Testis (tissue), 3 donors: Measurements from ENCODE around the gene DCHS1. TPM values are rescaled to one million over a fixed set of nuclear protein-coding genes. Genes with fewer than 3 reads are reported as not detected.
A peak's percentile ranks its signal among the peaks of the same experiment; 100 is the strongest.

Experiments used
- DNase-seq: peaks from one replicate; pipeline ENCODE4 v3.0.0-alpha.2; 2019
- H3K27ac ChIP-seq, 2 donors: fragments of 200-600 bp; sonication (generic); one replicate each; pipeline ENCODE4 v1.5.1; 2019
- H3K27me3 ChIP-seq: fragments of 200-600 bp; sonication (generic); one replicate; pipeline ENCODE4 v1.5.1; 2019
- H3K36me3 ChIP-seq: fragments of 200-600 bp; sonication (generic); one replicate; pipeline ENCODE4 v1.5.1; 2017; ENCODE audit warnings: low read depth; ENCODE audit errors: missing control alignments
- H3K4me1 ChIP-seq: fragments of 200-600 bp; sonication (generic); one replicate; pipeline ENCODE4 v1.5.1; 2019
- H3K4me3 ChIP-seq, 2 donors: fragments of 200-600 bp; sonication (generic); one replicate each; pipeline ENCODE4 v1.5.1; 2017 to 2019
- H3K9me3 ChIP-seq: fragments of 200-600 bp; sonication (generic); one replicate; pipeline ENCODE4 v1.5.1; 2017
- CTCF ChIP-seq, 3 experiments: fragments of 450-650 bp in 2 of 3; fragments of 200-600 bp in 1 of 3; sonication (generic) in 1 of 3; IDR thresholded peaks; one replicate each; pipeline ENCODE4 v1.5.1; 2016 to 2019; ENCODE audit warnings: antibody characterized with exemption in 3 of 3, mild to moderate bottlenecking in 2 of 3, moderate library complexity in 1 of 3
- POLR2A ChIP-seq: fragments of 450-650 bp; IDR thresholded peaks from one replicate; pipeline ENCODE4 v1.6.1; 2017; ENCODE audit warnings: antibody characterized with exemption, mild to moderate bottlenecking, moderate library complexity
- WGBS, 2 donors: methylation state at CpG; one replicate each; pipeline ENCODE4 v1.1.5; 2018; 5-methylcytosine and 5-hydroxymethylcytosine counted together
- intact Hi-C: fragments of 100-400 bp; cut with DNase I; formaldehyde crosslinking; loops from one replicate; pipeline ENCODE4 v1.15.1; 2023; ENCODE audit warnings: low total_unique reads
- polyA plus RNA-seq: library from polyadenylated mRNA; stranded (reverse); fragments of 350-450 nt; fragmentation: Illumina TruSeq; extraction: RNeasy Lipid Tissue Mini Kit (QIAGEN cat#74804); gene quantifications from one replicate; pipeline ENCODE4 v1.2.3, GENCODE V29; 2014; ENCODE audit warnings: low read depth, low replicate concordance; ENCODE audit not compliant: insufficient read depth
- total RNA-seq, 2 donors: library from RNA; depleted of rRNA; stranded (reverse); fragments of >200 nt; gene quantifications; one replicate each; pipeline ENCODE4 v1.2.3, GENCODE V29; 2016

Gene DCHS1
- total and polyA plus RNA-seq, 3 donors from 2014 or later = 7.1 to 14.2 (median 8.8) TPM

GRCh38 chr11:6607190-6607795 is 48.3 kb downstream of the DCHS1 start:
- intact Hi-C loops = no loop called here
- Histone ChIP-seq H3K36me3 (no peaks in the 10 kb centered on the region), H3K9me3 (no peaks in the 10 kb centered on the region), H3K27me3 (no peaks in the 10 kb centered on the region), H3K27ac (peak overlapping the region; percentile 85 to 90), H3K4me3 (no peak overlapping the region), H3K4me1 (peaks cover 36% of the 10 kb centered on the region)
- no peak for DNase-seq
- no peak for TF ChIP-seq CTCF (IDR thresholded peaks at IDR 0.05)
- TF ChIP-seq POLR2A = no peak

- TF ChIP-seq POLR2A = peak; percentile 70
- TF ChIP-seq CTCF (IDR thresholded peaks at IDR 0.05) = no peak
- peak overlapping the region; percentile 85 to 90 for H3K27ac ChIP-seq
- no peaks in the 10 kb centered on the region for H3K9me3 ChIP-seq
- 30% methylated on average over 11 of the region's 11 CpGs for WGBS, 2 donors
- intact Hi-C loops = no loop called here
- H3K4me3 ChIP-seq = no peak overlapping the region
- H3K27me3 ChIP-seq = no peaks in the 10 kb centered on the region
- DNase-seq = peak; percentile 95
- H3K4me1 ChIP-seq = peaks cover 41% of the 10 kb centered on the region
- H3K36me3 ChIP-seq = no peaks in the 10 kb centered on the region
Observed at GRCh38 chr11:6606471-6607189, 49.0 kb downstream of the DCHS1 start.

GRCh38 chr11:6604790-6605189 is 50.8 kb downstream of the DCHS1 start:
- H3K36me3 ChIP-seq = no peaks in the 10 kb centered on the region
- peak overlapping the region; percentile 90 for H3K27ac ChIP-seq
- whole genome bisulfite sequencing, 2 donors = 8 to 13% methylated on average over 3 of the region's 3 CpGs
- TF ChIP-seq POLR2A (no peak), CTCF (IDR thresholded peaks at IDR 0.05) (no peak)
- no peaks in the 10 kb centered on the region for H3K9me3 ChIP-seq
- peaks cover 41% of the 10 kb centered on the region for H3K4me1 ChIP-seq
- H3K27me3 ChIP-seq = no peaks in the 10 kb centered on the region
- intact Hi-C loops = no loop called here
- no peak for DNase-seq
- H3K4me3 ChIP-seq = peak overlapping the region; percentile 95

GRCh38 chr11:6604081-6604626 is 51.5 kb downstream of the DCHS1 start:
- H3K4me1 ChIP-seq = peaks cover 41% of the 10 kb centered on the region

More at GRCh38 chr11:6604081-6604626, 51.5 kb downstream of the DCHS1 start:
- peak; percentile 72 for DNase-seq
- Histone ChIP-seq H3K9me3 (no peaks in the 10 kb centered on the region), H3K36me3 (no peaks in the 10 kb centered on the region), H3K27me3 (no peaks in the 10 kb centered on the region), H3K4me3 (peak overlapping the region; percentile 95), H3K27ac (peak overlapping the region; percentile 90)
- intact Hi-C loops = no loop called here
- TF ChIP-seq CTCF (IDR thresholded peaks at IDR 0.05) (no peak), POLR2A (no peak)
- WGBS, 2 donors = 1% methylated on average over 17 to 20 of the region's 20 CpGs
